Hematopoietic multipotent progenitor cell treated with erythropoietin and hydrocortisone succinate and interleukin-3 and kit ligand, for 15 days (in vitro differentiated cells): ENCODE results near the gene TLCD4.
"Not testable (repeated sequence)": the region's sequence is repeated elsewhere in the genome, so short reads cannot be mapped to it uniquely, and the experiment has no call there.

Experiments used
- DNase-seq: peaks from one replicate; pipeline ENCODE4 v3.0.0-alpha.2; 2015; ENCODE audit warnings: low spot score

TLCD4 gene, protein sequence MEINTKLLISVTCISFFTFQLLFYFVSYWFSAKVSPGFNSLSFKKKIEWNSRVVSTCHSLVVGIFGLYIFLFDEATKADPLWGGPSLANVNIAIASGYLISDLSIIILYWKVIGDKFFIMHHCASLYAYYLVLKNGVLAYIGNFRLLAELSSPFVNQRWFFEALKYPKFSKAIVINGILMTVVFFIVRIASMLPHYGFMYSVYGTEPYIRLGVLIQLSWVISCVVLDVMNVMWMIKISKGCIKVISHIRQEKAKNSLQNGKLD

DNA sequence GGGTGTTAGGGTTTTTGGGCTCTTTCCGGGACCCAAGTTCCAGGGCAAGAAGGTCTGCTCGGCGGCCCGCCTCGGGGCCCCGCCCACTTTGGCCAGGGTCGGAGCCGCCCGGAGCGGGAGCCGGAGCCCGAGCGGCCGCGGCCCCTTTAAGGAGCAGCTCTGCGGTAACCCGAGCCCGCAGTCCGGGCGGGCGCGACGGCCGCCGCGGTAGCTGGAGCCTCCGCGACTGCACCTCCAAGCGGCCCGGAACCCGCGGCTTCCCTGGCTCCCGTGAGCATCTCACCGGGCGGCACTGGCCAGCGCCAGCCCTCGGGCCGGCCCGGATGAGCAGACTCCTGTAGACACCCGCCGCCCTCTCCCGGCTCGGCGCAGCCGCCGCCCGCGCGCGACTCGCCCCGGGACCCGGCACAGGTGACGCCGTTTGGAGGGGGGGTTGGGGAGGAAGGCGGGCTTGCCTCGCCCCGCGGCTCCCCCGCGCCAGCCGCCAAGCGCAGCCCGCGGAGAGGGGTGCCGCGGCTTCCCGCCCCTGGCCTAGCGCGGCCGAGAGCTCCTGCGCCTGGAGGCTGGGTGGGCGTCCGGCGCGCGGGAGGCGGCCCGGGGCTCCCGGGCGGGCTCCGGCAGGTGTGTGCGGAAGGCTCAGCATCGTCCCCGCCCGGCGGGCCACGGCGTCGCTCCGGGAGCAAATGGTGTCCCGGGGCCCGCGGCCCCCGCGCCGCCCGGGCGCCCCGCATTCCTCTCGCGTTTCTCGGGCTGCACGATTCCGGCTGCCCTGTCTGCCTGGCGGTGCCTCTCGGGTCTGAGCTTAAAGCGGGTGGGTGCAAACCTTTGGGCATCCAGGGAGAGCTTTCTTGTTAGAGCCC lies at the start of gene TLCD4:
Gene TLCD4, plus strand, starts transcription at position 149 of the 860 bp plus-strand sequence. CDS start 26,547 bp downstream, outside the sequence.
- peak; percentile 66 for DNase-seq

DNA sequence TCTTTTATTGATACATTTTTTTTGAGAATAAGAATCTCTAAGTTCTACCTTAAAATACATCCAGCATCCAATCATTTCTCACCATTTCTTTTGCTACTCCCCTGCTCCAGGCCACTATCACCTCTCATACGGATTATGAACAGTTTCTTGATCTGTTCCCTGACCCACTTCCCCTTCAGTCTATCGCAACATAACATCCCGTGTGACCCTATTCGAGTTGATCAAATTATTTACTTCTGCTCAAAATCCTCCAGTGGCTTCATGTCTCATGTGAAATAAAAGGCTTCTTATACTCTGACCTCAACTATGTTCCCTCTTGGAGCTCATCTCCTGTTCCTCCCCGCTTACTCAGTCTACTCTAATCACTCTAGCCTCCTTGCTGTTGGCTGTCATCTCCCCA lies 49.6 kb upstream of the TLCD4 start:
- DNase-seq: no peak

DNA sequence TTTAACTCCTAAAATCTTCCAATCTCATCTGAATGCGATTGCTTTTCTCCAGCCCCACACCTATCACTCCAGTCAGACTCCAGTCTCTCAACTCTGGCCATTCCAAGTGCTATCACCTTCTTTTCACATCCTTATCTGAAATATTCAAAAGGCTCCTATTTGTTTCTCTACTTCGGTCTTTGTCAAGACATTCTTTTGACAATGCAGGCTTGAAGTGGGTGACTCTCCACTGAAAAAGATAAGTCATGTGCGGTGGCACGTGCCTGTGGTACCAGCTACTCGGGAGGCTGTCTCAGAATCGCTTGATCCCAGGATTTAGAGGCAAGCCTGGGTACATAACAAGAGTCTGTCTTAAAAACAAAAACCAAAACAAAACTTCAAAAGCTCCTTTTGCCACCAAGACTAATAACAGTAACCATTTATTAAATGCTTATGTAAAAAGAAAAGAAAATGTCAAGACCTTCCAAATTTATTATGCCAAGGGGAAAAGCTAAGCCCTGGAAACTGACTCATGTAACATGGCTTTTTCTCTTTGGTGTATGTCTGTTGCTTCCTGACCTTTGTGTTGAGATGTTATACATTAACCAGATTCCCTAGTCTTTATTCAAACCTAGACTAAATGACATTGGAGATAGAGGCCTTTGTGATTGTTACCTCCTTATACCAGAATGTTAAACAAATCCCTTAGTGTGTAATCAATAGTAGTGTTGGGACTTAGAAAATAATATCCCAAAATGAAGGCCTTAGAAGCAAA lies 48.0 kb upstream of the TLCD4 start:
- no peak for DNase-seq

DNA sequence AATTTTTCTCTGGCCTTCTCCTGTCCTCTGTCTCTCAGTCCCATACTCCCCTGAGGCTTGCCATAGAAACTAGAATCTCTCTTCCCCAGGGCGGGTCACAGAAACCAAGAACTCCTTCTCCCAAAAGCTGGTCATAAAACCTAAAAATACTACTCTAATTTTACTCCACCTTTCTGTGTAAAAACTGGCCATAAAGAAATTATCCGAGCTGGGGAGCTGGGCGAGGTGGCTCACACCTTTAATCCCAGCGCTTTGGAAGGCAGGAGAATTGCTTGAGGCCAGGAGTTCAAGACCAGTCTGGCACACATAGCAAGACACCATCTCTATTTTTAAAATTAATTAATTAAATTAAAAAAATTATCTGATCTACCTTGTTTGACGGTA lies 47.5 kb upstream of the TLCD4 start:
- DNase-seq: no peak

DNA sequence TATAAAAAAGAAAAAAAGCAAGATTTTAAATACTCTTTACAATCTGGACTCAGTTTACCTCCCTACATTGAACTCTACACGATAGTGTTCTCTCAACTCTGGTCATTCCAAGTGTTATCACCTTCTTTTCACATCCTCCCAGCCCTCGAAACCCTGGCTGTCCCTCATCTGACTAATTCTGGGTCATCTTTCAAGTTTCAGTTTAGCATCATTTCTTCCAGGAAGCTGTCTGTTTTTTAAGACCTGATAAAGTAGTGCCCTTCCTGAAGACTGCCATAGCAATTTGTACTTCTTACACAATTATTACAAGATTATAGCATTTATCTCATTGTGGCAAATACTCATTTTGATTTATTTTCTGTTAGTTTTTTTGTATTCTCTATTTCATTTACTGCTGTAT lies 45.6 kb upstream of the TLCD4 start:
- no peak for DNase-seq

DNA sequence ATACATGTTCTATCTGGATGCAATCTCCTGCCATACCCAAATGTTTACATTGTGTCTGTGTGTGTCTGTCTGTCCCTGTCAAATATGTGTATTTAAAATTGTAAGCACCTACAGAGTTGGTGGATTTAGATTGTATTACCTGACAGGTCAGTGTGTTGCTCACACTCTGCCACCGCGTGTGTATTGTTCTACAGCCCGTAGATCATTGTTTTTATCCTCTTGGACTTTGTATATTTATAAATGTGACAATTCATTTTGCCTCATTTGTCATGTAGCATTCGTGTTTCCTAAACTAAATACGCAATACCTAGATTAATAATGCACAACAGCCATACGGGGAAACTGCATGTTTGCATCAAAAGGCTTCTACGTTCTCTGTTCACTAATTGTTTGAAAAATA lies 45.0 kb upstream of the TLCD4 start:
- no peak for DNase-seq

DNA sequence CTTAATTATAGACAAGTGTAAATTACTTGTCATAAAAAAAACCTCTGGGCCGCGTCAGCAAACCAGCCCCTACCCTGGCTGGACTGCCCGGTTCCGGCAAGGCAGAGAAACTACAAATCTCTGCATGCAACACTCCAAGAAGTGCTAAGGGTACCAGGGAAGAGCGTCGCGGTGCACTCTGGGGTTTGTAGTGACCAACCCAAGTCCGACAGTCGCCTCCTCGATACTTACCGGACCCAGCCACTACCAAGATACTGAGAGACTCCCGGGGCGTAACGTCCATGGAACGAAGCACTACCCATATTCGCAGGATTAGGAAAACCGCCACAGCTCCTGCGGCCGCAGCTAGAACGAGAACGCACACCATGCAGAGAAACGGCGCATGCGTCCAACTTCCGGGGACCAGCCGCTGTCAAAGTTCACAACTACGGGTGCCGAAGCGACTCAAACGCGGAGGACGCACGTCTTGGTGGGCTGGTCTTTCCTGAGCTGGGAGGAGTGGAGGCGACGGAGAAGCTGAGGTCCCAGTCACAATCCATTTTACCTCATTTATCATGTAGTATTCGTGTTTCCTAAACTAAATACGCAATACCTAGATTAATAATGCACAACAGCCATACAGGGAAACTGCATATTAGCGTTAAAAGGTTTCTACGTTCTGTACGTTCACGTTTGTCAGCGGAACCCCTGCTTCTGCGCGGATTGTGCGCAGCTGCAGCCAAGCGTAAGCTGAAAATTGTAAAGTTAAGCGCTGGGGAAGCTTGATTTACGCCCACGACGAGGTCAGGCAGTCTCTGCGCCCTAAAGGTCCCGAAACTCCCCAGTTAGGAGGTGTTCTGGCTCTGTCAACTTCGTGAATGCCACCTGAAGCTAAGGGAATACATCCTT lies 44.4 kb upstream of the TLCD4 start, which contains the start of gene ALG14:
Gene ALG14, minus strand, starts transcription at position 420 of the 888 bp plus-strand sequence. Its CDS starts 53 bp downstream, at position 367.
- DNase-seq: peak; percentile 93

DNA sequence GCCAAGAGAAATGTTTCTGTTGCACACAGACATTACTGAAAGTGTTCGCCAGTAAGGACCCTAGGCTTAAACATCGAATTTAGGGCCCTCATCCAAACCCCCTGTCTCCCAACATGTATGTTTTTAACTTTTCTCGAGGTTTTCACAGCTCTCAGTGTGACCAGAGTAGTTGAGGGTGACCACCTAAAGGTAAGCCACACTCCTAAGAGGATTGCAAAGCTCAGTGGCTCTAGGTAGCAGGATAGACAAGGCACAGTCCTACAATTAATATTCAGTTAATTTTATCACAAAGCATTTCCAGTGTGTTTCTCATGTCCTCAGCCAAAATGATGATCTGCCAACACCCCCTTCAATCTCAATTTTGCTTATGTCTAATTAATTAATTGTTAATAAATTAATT lies 43.7 kb upstream of the TLCD4 start:
- DNase-seq: no peak

DNA sequence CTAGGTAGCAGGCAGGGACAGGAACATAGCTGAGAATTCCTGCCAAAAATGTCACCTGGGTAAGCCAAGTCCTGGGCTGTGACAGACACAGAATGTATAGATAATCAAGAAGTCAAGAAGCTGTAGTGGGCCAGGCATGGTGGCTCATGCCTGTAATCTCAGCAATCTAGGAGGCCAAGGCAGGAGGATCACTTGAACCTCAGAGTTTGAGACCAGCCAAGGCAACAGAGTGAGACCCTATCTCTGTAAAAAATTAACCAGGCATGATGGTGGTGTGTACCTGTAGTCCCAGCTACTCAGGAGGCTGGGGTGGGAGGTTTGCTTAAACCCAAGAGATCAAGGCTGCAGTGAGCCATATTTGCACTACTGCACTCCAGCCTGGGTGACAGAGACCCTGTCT lies 41.1 kb upstream of the TLCD4 start:
- DNase-seq: no peak

DNA sequence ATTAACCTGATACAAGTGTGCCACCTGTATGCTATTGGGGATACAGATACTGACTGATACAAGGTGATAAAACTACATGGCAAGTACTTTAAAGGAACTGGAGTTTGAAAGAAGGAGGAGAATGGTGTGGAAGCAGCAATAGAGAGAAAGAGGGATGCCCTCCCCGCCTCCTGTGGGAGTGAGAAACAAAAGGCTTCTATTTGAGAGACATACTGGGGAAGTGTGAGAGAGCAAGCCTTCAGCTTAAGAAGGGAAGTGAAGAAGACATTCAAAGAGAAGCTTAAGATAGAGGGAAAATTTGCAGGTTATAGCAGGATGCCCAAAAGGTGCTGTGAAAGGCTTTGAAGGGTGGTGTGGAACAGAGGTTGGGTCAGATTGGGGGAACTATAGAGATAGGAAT lies 36.7 kb upstream of the TLCD4 start:
- no peak for DNase-seq

DNA sequence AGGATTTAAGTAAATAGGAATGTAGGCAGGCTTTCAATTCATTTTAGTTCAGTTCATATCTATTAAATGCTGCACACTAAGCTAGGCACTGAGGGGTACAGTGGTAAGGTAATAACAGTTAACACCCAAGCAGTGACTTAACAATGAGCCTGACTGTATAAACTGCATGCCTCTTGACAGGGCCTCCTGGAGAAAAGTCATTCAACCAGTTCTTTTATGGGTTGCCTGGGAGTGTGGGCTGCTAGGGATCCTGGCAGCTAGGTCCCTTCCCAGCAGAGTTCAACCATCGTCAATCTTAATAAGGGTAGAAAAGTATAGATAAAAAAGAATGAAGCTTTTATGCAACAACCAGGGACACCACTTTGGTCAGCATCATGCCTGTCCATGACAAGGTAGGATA lies 36.3 kb upstream of the TLCD4 start:
- no peak for DNase-seq

DNA sequence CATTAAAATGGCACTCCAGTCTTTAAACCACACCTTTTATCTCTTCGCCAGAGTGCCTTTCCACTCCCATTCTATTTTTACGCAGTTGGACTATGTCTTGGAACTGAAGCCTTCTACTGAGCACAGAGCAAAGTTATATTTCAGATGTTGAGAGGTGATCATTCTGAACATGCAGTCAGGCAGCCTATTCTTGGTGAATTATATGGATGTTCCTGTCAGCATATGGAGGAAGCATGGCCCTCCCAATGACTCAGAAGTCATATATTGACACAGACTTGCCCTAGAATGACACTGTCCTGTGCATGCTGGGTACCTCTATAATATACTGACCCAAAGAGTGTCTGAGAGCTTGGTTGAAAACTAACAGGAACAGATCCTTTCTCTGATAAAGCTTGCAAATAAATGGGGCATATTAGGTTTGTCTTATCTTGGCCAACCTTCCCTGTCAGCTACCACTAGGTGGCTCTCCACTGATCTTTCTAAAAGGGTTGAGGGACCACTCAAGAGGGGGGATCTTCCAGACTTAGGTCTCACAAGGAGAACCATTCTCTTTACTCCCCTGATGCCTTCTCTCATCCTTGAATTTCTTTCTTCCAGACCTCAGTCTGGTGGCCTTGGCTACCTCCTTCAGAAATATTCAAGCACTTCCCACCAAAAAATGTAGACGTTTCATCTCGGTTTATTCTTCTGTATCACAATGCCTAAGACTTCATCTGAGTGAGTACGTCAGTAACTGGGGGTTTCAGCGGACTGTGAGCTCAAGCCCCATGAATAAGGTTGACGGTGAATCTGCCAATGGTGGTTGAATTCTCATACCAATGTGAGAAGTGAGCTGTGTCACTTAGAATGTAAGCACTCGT lies 32.6 kb upstream of the TLCD4 start:
- peak; percentile 73 for DNase-seq

DNA sequence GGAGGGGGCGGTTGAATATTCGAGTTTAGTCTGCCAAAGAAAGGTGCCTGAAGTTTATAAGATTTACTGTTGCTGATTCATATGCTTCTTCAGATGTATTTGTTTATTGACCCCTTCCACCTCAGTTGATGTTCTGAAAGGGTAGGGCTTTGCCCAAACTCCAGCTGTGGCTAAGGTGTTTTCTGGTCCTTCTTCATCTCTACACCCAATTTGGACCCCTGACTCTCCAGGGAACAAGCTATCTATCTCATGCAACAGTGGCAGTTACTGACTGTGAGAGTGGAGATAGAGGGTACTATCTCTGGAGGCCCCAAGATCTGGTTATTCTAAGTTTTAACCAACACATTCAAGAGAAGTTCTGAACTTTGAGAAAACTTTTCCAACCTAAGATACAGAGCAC lies 31.8 kb upstream of the TLCD4 start:
- DNase-seq: peak; percentile 79

DNA sequence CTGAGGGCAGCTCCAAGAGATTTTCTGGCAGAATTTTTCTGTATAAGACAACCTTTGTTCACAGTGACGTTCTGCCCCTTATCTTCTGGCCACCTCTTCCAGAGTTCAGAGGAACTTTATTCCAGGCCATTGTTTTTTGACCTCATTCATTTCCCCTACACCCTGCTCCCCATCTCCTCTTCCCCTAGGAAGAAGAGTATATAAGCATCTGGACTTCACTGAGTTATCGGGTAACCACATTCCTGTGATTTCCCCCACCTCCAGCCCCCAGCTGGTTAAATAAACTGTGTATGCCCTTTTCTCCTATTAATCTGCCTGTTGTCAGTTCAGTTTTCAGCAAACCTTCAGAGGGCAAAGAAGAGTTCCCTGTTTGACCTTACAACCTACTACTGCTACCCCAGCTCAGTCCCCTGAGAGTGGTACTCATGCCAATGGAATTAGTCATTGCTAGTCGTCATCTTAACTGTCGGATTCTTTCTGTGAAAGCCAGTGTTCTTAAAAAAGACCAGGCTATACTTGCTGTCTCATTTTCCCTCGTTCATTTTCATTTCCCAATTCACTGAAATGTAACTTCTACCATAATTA lies 30.1 kb upstream of the TLCD4 start:
- peak; percentile 60 for DNase-seq

DNA sequence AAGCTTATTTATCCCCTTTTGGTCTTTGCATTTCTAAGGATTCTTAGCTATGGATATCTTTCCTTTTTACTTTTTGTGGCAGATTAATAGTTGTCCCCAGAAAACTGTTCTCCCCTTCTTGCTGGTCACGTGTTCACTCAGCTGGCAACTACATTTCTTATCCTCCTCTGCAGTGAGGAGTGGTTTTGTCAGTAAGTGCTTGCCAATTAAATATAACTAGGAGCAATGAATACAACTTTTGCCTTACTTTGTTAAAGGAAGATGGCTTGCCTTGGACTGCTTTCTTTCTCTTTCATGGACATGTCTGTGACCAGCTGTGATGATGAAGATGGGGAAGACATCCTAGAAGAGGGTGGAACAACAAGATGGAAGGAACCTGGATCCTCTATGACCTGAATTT lies 28.9 kb upstream of the TLCD4 start:
- peak; percentile 87 for DNase-seq

DNA sequence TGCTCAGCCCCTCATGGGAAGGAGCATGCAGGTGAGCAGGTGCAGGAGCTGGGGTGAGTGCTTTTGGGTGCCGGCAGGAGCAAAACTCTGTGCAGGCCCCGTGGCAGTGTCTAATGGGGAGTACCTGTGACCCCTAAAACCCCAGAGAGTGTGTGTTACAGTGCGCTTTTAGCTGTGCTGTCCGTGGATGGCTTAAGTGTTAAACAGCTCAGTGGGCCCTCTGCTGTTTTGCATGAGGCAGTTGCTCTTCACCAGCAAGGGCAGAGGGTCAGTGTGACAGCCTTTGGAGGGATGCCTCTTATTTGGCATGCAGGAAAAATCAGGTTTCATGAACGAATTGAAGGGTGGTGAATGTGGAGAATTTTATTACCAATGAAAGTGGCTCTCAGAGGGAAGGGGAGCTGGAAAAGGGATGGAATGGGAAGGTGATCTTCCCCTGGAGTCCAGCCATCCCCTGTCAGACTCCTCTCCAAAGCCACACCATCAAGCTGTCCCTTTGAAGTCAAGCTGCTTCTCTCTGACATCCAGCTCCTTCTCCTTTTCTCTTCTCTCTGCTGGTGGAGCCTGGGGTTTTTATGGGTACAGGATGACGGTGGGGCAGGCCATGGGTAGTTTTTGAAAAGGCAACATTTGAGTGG lies 27.4 kb upstream of the TLCD4 start:
- peak; percentile 71 for DNase-seq

DNA sequence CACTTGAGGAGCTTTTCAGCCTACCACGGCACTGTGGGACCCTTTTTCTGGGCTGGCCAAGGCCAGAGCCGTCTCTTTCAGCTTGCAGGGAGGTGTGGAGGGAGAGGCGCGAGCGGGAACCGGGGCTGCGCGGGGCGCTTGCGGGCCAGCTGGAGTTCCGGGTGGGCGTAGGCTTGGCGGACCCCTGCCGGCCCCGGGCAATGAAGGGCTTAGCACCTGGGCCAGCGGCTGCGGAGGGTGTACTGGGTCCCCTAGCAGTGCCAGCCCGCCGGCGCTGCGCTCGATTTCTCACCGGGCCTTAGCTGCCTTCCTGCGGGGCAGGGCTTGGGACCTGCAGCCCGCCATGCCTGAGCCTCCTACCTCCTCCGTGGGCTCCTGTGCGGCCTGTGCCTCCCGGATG lies 25.9 kb upstream of the TLCD4 start:
- not testable (repeated sequence) for DNase-seq

DNA sequence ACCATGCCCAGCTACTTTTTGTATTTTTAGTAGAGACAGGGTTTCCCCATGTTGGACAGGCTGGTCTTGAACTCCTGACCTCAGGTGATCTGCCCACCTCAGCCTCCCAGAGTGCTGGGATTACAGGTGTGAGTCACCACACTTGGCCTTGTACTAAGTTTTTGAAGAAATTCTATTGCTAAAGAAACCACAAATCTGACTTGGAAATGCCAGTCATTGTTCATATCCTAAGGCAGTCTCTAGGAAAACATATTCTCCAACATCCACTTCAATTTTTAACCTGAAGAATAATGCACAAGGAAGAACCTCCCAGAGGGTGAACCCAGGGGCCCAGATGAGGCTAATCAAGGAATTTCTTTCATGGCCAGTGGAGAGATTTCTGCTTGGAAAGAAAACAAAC lies 24.3 kb upstream of the TLCD4 start:
- DNase-seq: not testable (repeated sequence)

DNA sequence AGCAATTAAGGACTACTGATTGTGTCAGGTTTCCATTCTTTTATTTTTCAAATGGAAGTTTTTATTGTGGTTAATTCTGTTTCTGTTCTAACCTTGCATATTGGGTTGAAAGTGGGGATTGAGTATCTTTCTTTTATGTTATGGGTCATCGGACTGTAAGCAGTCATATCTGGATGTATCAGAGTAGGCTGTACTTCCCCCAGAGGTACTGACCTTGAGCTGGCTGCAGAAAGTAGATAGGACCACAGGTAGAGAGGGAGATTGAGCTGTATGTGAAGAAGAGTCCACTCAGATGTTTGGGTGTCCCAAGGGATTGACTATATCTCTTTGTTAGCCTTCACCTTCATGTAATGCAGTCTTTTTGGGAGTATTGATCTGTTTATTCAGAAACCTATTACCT lies 23.9 kb upstream of the TLCD4 start:
- no peak for DNase-seq

DNA sequence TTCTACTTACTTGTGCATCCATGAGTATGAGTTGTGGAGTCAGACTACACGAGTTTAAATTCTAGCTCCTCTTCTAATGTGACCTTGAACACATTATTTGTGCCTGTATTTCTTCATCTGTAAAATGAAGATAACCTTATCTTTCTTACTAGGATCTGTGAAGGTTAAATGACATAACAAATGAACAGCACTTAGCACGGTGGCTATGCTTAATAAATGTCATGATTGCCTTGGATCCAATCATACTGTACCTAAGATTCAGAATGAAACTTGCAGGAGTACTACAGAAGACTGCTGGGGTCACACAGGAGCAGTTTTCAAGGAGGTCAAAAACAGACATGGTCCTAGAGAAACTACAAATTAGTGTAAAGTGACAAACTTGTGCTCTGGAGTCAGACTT lies 22.2 kb upstream of the TLCD4 start:
- peak; percentile 65 for DNase-seq
